Endothelial cell of umbilical vein (primary cell): Measurements from ENCODE around the gene SLC35A3. TPM values are rescaled to one million over a fixed set of nuclear protein-coding genes. Genes with fewer than 3 reads are reported as not detected.

Experiments
- BruUV-seq: library from RNA; stranded (reverse); fragments of 400-500 nt; replicated peaks from 2 replicates; lab custom pipeline; 2021; lab: Mats Ljungman, UMichigan
- CTCF ChIA-PET: fragments of 300-600, 350-600 bp; sonication (Branson Sonifier 250); formaldehyde crosslinking; loops from one replicate; lab custom pipeline; 2021; ENCODE audit warnings: antibody characterized with exemption, inconsistent platforms; lab: Charles Lee
- POLR2A ChIA-PET: fragments of 300-600, 350-600 bp; sonication (Branson Sonifier 250); formaldehyde crosslinking; loops from one replicate; lab custom pipeline; 2021; ENCODE audit warnings: antibody characterized with exemption, inconsistent platforms; lab: Charles Lee
- DNase-seq: peaks from one replicate; pipeline ENCODE4 v3.0.0-alpha.2; 2011; ENCODE audit warnings: low read depth, low spot score
- FAIRE-seq: peaks from 2 replicates; lab custom pipeline; 2011; peaks lifted over from hg19 to GRCh38; lab: Jason Lieb, UNC
- H2AFZ ChIP-seq: 2 replicates; pipeline ENCODE4 v1.6.0; 2012; ENCODE audit warnings: low read depth, low read length, control low read depth, inconsistent platforms
- H3K27ac ChIP-seq: 2 replicates; pipeline ENCODE4 v1.5.1; 2011; ENCODE audit warnings: low read depth, mild to moderate bottlenecking, control low read depth, low read length, moderate library complexity; ENCODE audit not compliant: insufficient read depth
- H3K27me3 ChIP-seq, 2 experiments: 2 replicates each; pipeline versions ENCODE4 v1.6.0 to v1.6.1; 2011; ENCODE audit warnings: low read length in 2 of 2, mixed read lengths in 1 of 2; ENCODE audit not compliant: control insufficient read depth in 2 of 2, insufficient read depth in 2 of 2
- H3K36me3 ChIP-seq, 2 experiments: 2 replicates in 1 of 2; 3 replicates in 1 of 2; pipeline ENCODE4 v1.5.1; 2011; ENCODE audit warnings: low read length in 2 of 2, mild to moderate bottlenecking in 1 of 2, moderate library complexity in 1 of 2; ENCODE audit not compliant: control insufficient read depth in 2 of 2, insufficient read depth in 2 of 2; ENCODE audit errors: extremely low read depth in 1 of 2
- H3K4me1 ChIP-seq: 3 replicates; pipeline ENCODE4 v1.5.1; 2011; ENCODE audit warnings: mild to moderate bottlenecking, low read length; ENCODE audit not compliant: control insufficient read depth, insufficient read depth; ENCODE audit errors: extremely low read depth
- H3K4me2 ChIP-seq: 2 replicates; pipeline ENCODE4 v1.6.1; 2011; ENCODE audit warnings: low read length, control low read depth, mixed read lengths; ENCODE audit not compliant: insufficient read depth
- H3K4me3 ChIP-seq, 3 experiments: fragments of 200-600 bp in 1 of 3; sonication (generic), shearing (Covaris generic) in 1 of 3; replicated peaks in 1 of 3; 2 replicates each; pipeline ENCODE4 v1.5.1; 2011 to 2016; ENCODE audit warnings: control low read depth in 3 of 3, low read length in 3 of 3, mild to moderate bottlenecking in 2 of 3, inconsistent platforms in 1 of 3, low read depth in 1 of 3, moderate library complexity in 1 of 3; ENCODE audit not compliant: insufficient read depth in 1 of 3
- H3K79me2 ChIP-seq: 2 replicates; pipeline ENCODE4 v1.6.0; 2012; ENCODE audit warnings: low read length, inconsistent platforms; ENCODE audit not compliant: control insufficient read depth, insufficient read depth
- H3K9ac ChIP-seq: replicated peaks from 2 replicates; pipeline ENCODE3; 2011; ENCODE audit warnings: low read length, control low read depth; ENCODE audit not compliant: insufficient read depth; ENCODE audit errors: extremely low read depth
- H3K9me1 ChIP-seq: replicated peaks from 3 replicates; pipeline ENCODE4 v1.6.0; 2011; ENCODE audit warnings: mild to moderate bottlenecking, low read length; ENCODE audit not compliant: control insufficient read depth, insufficient read depth; ENCODE audit errors: extremely low read depth
- H3K9me3 ChIP-seq: replicated peaks from 2 replicates; pipeline ENCODE4 v1.5.1; 2012; ENCODE audit warnings: low read length, inconsistent platforms; ENCODE audit not compliant: control insufficient read depth, insufficient read depth
- H4K20me1 ChIP-seq: replicated peaks from 2 replicates; pipeline ENCODE3; 2011; ENCODE audit warnings: mild to moderate bottlenecking, low read length; ENCODE audit not compliant: control insufficient read depth, insufficient read depth; ENCODE audit errors: extremely low read depth
- CTCF ChIP-seq, 2 donors: IDR thresholded peaks; 1 replicate in 1 of 2; 2 replicates in 1 of 2; pipeline ENCODE4 v1.5.1; 2011; ENCODE audit warnings: low read length in 2 of 2, mild to moderate bottlenecking in 2 of 2, moderate library complexity in 2 of 2, control low read depth in 1 of 2, inconsistent platforms in 1 of 2, low read depth in 1 of 2; ENCODE audit not compliant: insufficient read depth in 1 of 2; ENCODE audit errors: extremely low read depth in 1 of 2
- EZH2 ChIP-seq: IDR thresholded peaks from 2 replicates; pipeline ENCODE4 v1.6.1; 2012; ENCODE audit warnings: borderline replicate concordance, low read depth, mild to moderate bottlenecking, moderate library complexity, low read length, inconsistent platforms; ENCODE audit not compliant: severe bottlenecking
- FOS ChIP-seq: IDR thresholded peaks from 2 replicates; pipeline ENCODE4 v1.6.1; 2011; ENCODE audit warnings: mild to moderate bottlenecking, low read length, moderate library complexity, borderline replicate concordance; ENCODE audit not compliant: insufficient read depth
- GATA2 ChIP-seq: IDR thresholded peaks from 2 replicates; pipeline ENCODE4 v1.7.0; 2011; ENCODE audit warnings: low read depth, mild to moderate bottlenecking, moderate library complexity, mixed read lengths, low read length; ENCODE audit not compliant: insufficient read length, insufficient read depth
- JUN ChIP-seq: IDR thresholded peaks from 2 replicates; pipeline ENCODE4 v1.6.1; 2011; ENCODE audit warnings: borderline replicate concordance, low read depth; ENCODE audit not compliant: insufficient read length, insufficient read depth
- MAX ChIP-seq: IDR thresholded peaks from 2 replicates; pipeline ENCODE4 v1.6.1; 2011; ENCODE audit not compliant: insufficient read depth, insufficient read length
- MYC ChIP-seq: IDR thresholded peaks from one replicate; pipeline ENCODE4 v1.6.1; 2011; ENCODE audit warnings: mild to moderate bottlenecking, low read depth, low read length
- POLR2A ChIP-seq: IDR thresholded peaks from 2 replicates; pipeline ENCODE4 v1.6.1; 2012; ENCODE audit warnings: low read depth, mild to moderate bottlenecking, control low read depth, low read length
- POLR2AphosphoS5 ChIP-seq: IDR thresholded peaks from 2 replicates; pipeline ENCODE4 v1.6.1; 2012; ENCODE audit warnings: low read depth, mild to moderate bottlenecking, control low read depth, low read length, moderate library complexity; ENCODE audit not compliant: insufficient read depth
- dilution Hi-C: fragments of 300-500 bp; cut with MboI; formaldehyde crosslinking; loops from one replicate; pipeline ENCODE4 v1.15.0; 2019; ENCODE audit warnings: low sequenced_read_pairs; ENCODE audit not compliant: extremely low pct_ligation_motif_present
- intact Hi-C: fragments of 100-400 bp; cut with micrococcal nuclease; formaldehyde crosslinking; loops from one replicate; pipeline ENCODE4 v1.10.0; 2022
- polyA plus RNA-seq, 4 experiments: library from polyadenylated mRNA; depleted of rRNA in 3 of 4; stranded (reverse) in 3 of 4; unstranded in 1 of 4; fragments of >200 nt; gene quantifications; 2 replicates each; pipeline versions ENCODE4 v1.2.1 to v1.2.3, GENCODE V29; 2011 to 2012; ENCODE audit warnings: missing spikeins in 1 of 4
- total RNA-seq: library from RNA; stranded (reverse); gene quantifications from 2 replicates; pipeline ENCODE4 v1.2.3, GENCODE V29; 2021

SLC35A3 gene
- total and polyA plus RNA-seq, 2 donors (not counting 3 experiments of a cell fraction or from before 2014, with no cell fraction given) = 3.6 to 19.0 TPM

GRCh38 chr1:99964806-99965205, 5.0 kb upstream of the SLC35A3 start:
- H3K4me2 ChIP-seq = no peak overlapping the region
- H3K4me1 ChIP-seq = peaks cover 17% of the 10 kb centered on the region
- H2AFZ ChIP-seq = no peak overlapping the region
- no peaks in the 10 kb centered on the region for H3K79me2 ChIP-seq
- ChIA-PET POLR2A (no interaction called here), CTCF (interaction anchor here (1.2 to 1.7 kb wide), 2 partner anchors 17 to 23 kb away, joined by 4 read pairs; no protein-coding TSS in a partner anchor)
- DNase-seq (no peak), FAIRE-seq (no peak)
- intact Hi-C loops = no loop called here
- no peak overlapping the region for H3K27ac ChIP-seq
- no peaks in the 10 kb centered on the region for H3K27me3 ChIP-seq
- H3K9ac ChIP-seq = no peak overlapping the region
- H3K36me3 ChIP-seq = no peaks in the 10 kb centered on the region
- dilution Hi-C loops = no loop called here
- TF ChIP-seq FOS (no peak), MAX (no peak), MYC (no peak), EZH2 (no peak), JUN (no peak), POLR2A (no peak), GATA2 (no peak)
- H3K9me1 ChIP-seq = no peaks in the 10 kb centered on the region
- H3K9me3 ChIP-seq = no peaks in the 10 kb centered on the region
- H4K20me1 ChIP-seq = no peaks in the 10 kb centered on the region
- no peak overlapping the region for H3K4me3 ChIP-seq
- no TSS peak for BruUV-seq

GRCh38 chr1:99965646-99966375, 4.0 kb upstream of the SLC35A3 start:
- H2AFZ ChIP-seq = no peak overlapping the region
- DNase-seq (no peak), FAIRE-seq (no peak)
- intact Hi-C loops (no loop called here), dilution Hi-C loops (no loop called here)
- H3K36me3 ChIP-seq = no peaks in the 10 kb centered on the region
- no peaks in the 10 kb centered on the region for H3K9me1 ChIP-seq
- TF ChIP-seq FOS = no peak
- TF ChIP-seq MYC = no peak
- no peak for TF ChIP-seq EZH2
- TF ChIP-seq JUN = no peak
- no peak for TF ChIP-seq MAX
- no peak for TF ChIP-seq POLR2A
- no peak for TF ChIP-seq POLR2AphosphoS5
- TF ChIP-seq CTCF (IDR thresholded peaks at IDR 0.05; ENCODE audit: extremely low read depth in 1 of 2, insufficient read depth in 1 of 2, low read depth in 1 of 2, low read length in 2 of 2) = no peak
- ChIA-PET POLR2A (no interaction called here), CTCF (interaction anchor here (1.2 kb wide), 1 partner anchor 16 kb away, joined by 4 read pairs; no protein-coding TSS in a partner anchor)
- H3K27me3 ChIP-seq = no peaks in the 10 kb centered on the region
- H3K9me3 ChIP-seq = no peaks in the 10 kb centered on the region
- H3K4me2 ChIP-seq = no peak overlapping the region
- no peak overlapping the region for H3K4me3 ChIP-seq
- H3K9ac ChIP-seq = no peak overlapping the region
- H4K20me1 ChIP-seq = no peaks in the 10 kb centered on the region
- H3K4me1 ChIP-seq = peaks cover 22% of the 10 kb centered on the region
- no peak overlapping the region for H3K27ac ChIP-seq
- no TSS peak for BruUV-seq
- H3K79me2 ChIP-seq = peaks cover 7% of the 10 kb centered on the region
